Fibroblast of lung (primary cell): Measurements from ENCODE around the gene FIBP.

Experiments used
- CTCF ChIP-seq, 2 donors: IDR thresholded peaks in 1 of 2; conservative IDR thresholded peaks in 1 of 2; 1 replicate in 1 of 2; 2 replicates in 1 of 2; pipeline ENCODE4 v1.5.1; 2011 to 2012; ENCODE audit warnings: low read length in 2 of 2, control low read depth in 1 of 2, inconsistent platforms in 1 of 2, low read depth in 1 of 2, mild to moderate bottlenecking in 1 of 2
- EZH2 ChIP-seq: IDR thresholded peaks from 2 replicates; pipeline ENCODE4 v1.5.1; 2012; ENCODE audit warnings: low read length, control low read depth, mild to moderate bottlenecking; ENCODE audit errors: missing control alignments

DNA sequence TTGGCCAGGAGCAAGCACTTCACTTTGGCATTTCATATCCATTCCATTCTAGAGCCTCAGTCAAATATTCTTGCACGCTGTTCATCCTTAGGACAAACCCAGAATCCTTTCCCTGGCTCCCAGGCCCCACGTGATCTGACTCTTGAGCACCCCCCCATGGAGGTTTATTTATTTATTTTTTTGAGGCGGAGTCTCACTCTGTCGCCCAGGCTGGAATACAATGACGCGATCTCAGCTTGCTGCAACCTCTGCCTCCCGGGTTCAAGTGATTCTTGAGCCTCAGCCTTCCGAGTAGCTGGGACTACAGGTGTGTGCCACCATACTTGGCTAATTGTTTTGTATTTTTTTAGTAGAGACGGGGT, 44.3 kb upstream of the FIBP start:
- TF ChIP-seq EZH2: no peak
- TF ChIP-seq CTCF (conservative IDR thresholded peaks at IDR 0.05 in 1 of 2, IDR thresholded peaks at IDR 0.05 in 1 of 2; ENCODE audit: low read depth in 1 of 2, low read length in 2 of 2): no peak
